Measurements from ENCODE around the gene SPATA31D4. TPM values are rescaled to one million over a fixed set of nuclear protein-coding genes. Genes with fewer than 3 reads are reported as not detected.

SPATA31D4 gene
- total RNA-seq, 3 donors from 2014 or later = not detected

GRCh38 chr9:81971727-81972126, 43.5 kb downstream of the SPATA31D4 start:
- TF ChIP-seq CTCF (IDR thresholded peaks at IDR 0.05) = no peak
- DNase-seq = no peak
- intact Hi-C loops (cut with DNase I, micrococcal nuclease) = no loop called here
- no peak for ATAC-seq
- no peaks in the 10 kb centered on the region for H3K4me1 ChIP-seq (ENCODE audit: low read depth)
- no peak overlapping the region for H3K4me3 ChIP-seq
- no peaks in the 10 kb centered on the region for H3K9me3 ChIP-seq
- no peaks in the 10 kb centered on the region for H3K36me3 ChIP-seq (ENCODE audit: low read depth)

GRCh38 chr9:81974764-81975163, 46.5 kb downstream of the SPATA31D4 start:
- no peaks in the 10 kb centered on the region for H3K36me3 ChIP-seq (ENCODE audit: low read depth)
- ATAC-seq = no peak
- no peak for TF ChIP-seq CTCF (IDR thresholded peaks at IDR 0.05)

GRCh38 chr9:81976351-81976750, 48.1 kb downstream of the SPATA31D4 start:
- intact Hi-C loops (cut with DNase I, micrococcal nuclease) = no loop called here
- no peak overlapping the region for H3K4me3 ChIP-seq
- ATAC-seq (no peak), DNase-seq (no peak)
- no peaks in the 10 kb centered on the region for H3K4me1 ChIP-seq (ENCODE audit: low read depth)
- no peak for TF ChIP-seq CTCF (IDR thresholded peaks at IDR 0.05)
- no peaks in the 10 kb centered on the region for H3K36me3 ChIP-seq (ENCODE audit: low read depth)
- H3K9me3 ChIP-seq = no peaks in the 10 kb centered on the region

More at GRCh38 chr9:81974764-81975163, 46.5 kb downstream of the SPATA31D4 start:
- no peaks in the 10 kb centered on the region for H3K4me1 ChIP-seq (ENCODE audit: low read depth)
- H3K9me3 ChIP-seq = no peaks in the 10 kb centered on the region
- no peak for DNase-seq
- intact Hi-C loops (cut with DNase I, micrococcal nuclease) = no loop called here
- H3K4me3 ChIP-seq = no peak overlapping the region

- Histone ChIP-seq H3K4me3 (no peak overlapping the region), H3K9me3 (no peaks in the 10 kb centered on the region), H3K4me1 (ENCODE audit: low read depth) (no peaks in the 10 kb centered on the region), H3K36me3 (ENCODE audit: low read depth) (no peaks in the 10 kb centered on the region)
- no peak for DNase-seq
- no peak for TF ChIP-seq CTCF (IDR thresholded peaks at IDR 0.05)
- intact Hi-C loops (cut with DNase I, micrococcal nuclease) = no loop called here
- no peak for ATAC-seq
These were observed 51.0 kb downstream of the SPATA31D4 start for GRCh38 chr9:81979196-81979595.

- ATAC-seq (no peak), DNase-seq (no peak)
- TF ChIP-seq CTCF (IDR thresholded peaks at IDR 0.05) = no peak
- no peaks in the 10 kb centered on the region for H3K9me3 ChIP-seq
- H3K36me3 ChIP-seq (ENCODE audit: low read depth) = no peaks in the 10 kb centered on the region
- H3K4me1 ChIP-seq (ENCODE audit: low read depth) = no peaks in the 10 kb centered on the region
- intact Hi-C loops (cut with DNase I, micrococcal nuclease) = no loop called here
- no peak overlapping the region for H3K4me3 ChIP-seq
These were observed 52.3 kb downstream of the SPATA31D4 start for GRCh38 chr9:81980568-81980967.

- intact Hi-C loops (cut with DNase I, micrococcal nuclease) = no loop called here
- Histone ChIP-seq H3K4me3 (no peak overlapping the region), H3K9me3 (no peaks in the 10 kb centered on the region), H3K36me3 (ENCODE audit: low read depth) (no peaks in the 10 kb centered on the region), H3K4me1 (ENCODE audit: low read depth) (no peaks in the 10 kb centered on the region)
- DNase-seq = no peak
- ATAC-seq = no peak
- TF ChIP-seq CTCF (IDR thresholded peaks at IDR 0.05) = no peak
These were observed 53.7 kb downstream of the SPATA31D4 start for GRCh38 chr9:81981883-81982282.
